Neural cell (in vitro differentiated cells): ENCODE measurements around the gene SFXN2. TPM values are rescaled to one million over a fixed set of nuclear protein-coding genes. Genes with fewer than 3 reads are reported as not detected.
"Not testable (repeated sequence)": the region's sequence is repeated elsewhere in the genome, so short reads cannot be mapped to it uniquely, and the experiment has no call there.

Experiments
- H2AFZ ChIP-seq: fragments of 200-600, 300-800 bp; sonication (generic), shearing (Covaris generic); 2 replicates; pipeline ENCODE4 v1.6.0; 2014; ENCODE audit warnings: low read depth, mild to moderate bottlenecking, antibody characterized with exemption, low read length, moderate library complexity
- H3F3A ChIP-seq: fragments of 200-600 bp; shearing (Covaris generic); 2 replicates; pipeline ENCODE4 v1.6.1; 2016; ENCODE audit warnings: mild to moderate bottlenecking, moderate library complexity, mixed read lengths, antibody characterized with exemption, low read length; ENCODE audit not compliant: insufficient read depth, poor library complexity, severe bottlenecking
- H3K27ac ChIP-seq: fragments of 200-600, 300-800 bp; sonication (generic), shearing (Covaris generic); 2 replicates; pipeline ENCODE4 v1.5.1; 2014; ENCODE audit warnings: mild to moderate bottlenecking, low read length, moderate library complexity
- H3K27me3 ChIP-seq: fragments of 300-800, 200-600 bp; sonication (generic), shearing (Covaris generic); 2 replicates; pipeline ENCODE4 v1.6.0; 2014; ENCODE audit warnings: mild to moderate bottlenecking, low read depth, low read length, moderate library complexity; ENCODE audit not compliant: insufficient read depth
- H3K36me3 ChIP-seq: fragments of 300-800, 200-600 bp; sonication (generic), shearing (Covaris generic); 2 replicates; pipeline ENCODE4 v1.5.1; 2014; ENCODE audit warnings: mild to moderate bottlenecking, antibody characterized with exemption, low read length, moderate library complexity; ENCODE audit not compliant: insufficient read depth
- H3K4me2 ChIP-seq: fragments of 300-800, 200-600 bp; sonication (generic), shearing (Covaris generic); 2 replicates; pipeline ENCODE4 v1.6.0; 2014; ENCODE audit warnings: mild to moderate bottlenecking, low read length
- H3K4me3 ChIP-seq: fragments of 300-800, 200-600 bp; sonication (generic), shearing (Covaris generic); 2 replicates; pipeline ENCODE4 v1.5.1; 2014; ENCODE audit warnings: mild to moderate bottlenecking, low read length, moderate library complexity
- H3K79me2 ChIP-seq: fragments of 200-600 bp; shearing (Covaris generic); replicated peaks from 2 replicates; pipeline ENCODE4 v1.6.0; 2014; ENCODE audit warnings: mild to moderate bottlenecking, low read length, moderate library complexity; ENCODE audit not compliant: insufficient read depth
- H3K9ac ChIP-seq: fragments of 300-800, 200-600 bp; sonication (generic), shearing (Covaris generic); 2 replicates; pipeline ENCODE4 v1.6.1; 2016; ENCODE audit warnings: mild to moderate bottlenecking, low read length, mixed read lengths
- H3K9me2 ChIP-seq: fragments of 200-600 bp; shearing (Covaris generic); 2 replicates; pipeline ENCODE4 v1.6.1; 2016; ENCODE audit warnings: mild to moderate bottlenecking, low read length, mixed read lengths; ENCODE audit not compliant: insufficient read depth
- H3K9me3 ChIP-seq: fragments of 200-600, 300-800 bp; sonication (generic), shearing (Covaris generic); 2 replicates; pipeline ENCODE4 v1.6.1; 2016; ENCODE audit warnings: mild to moderate bottlenecking, mixed run types, low read length, moderate library complexity, mixed read lengths
- H4K20me1 ChIP-seq: fragments of 200-600 bp; shearing (Covaris generic); 2 replicates; pipeline ENCODE4 v1.6.1; 2016; ENCODE audit warnings: mild to moderate bottlenecking, mixed run types; ENCODE audit not compliant: insufficient read depth
- CTCF ChIP-seq: fragments of 450-650 bp; IDR thresholded peaks from 2 replicates; pipeline ENCODE4 v1.5.1; 2014; ENCODE audit warnings: antibody characterized with exemption, mild to moderate bottlenecking, moderate library complexity; ENCODE audit not compliant: poor library complexity, severe bottlenecking
- EP300 ChIP-seq: fragments of 450-650 bp; conservative IDR thresholded peaks from 2 replicates; pipeline ENCODE4 v1.6.1; 2014; ENCODE audit warnings: antibody characterized with exemption, mild to moderate bottlenecking, moderate library complexity; ENCODE audit not compliant: poor library complexity, severe bottlenecking
- EZH2 ChIP-seq: fragments of 200-600, 300-800 bp; shearing (Covaris generic), sonication (generic); IDR thresholded peaks from 2 replicates; pipeline ENCODE4 v1.6.1; 2014; ENCODE audit warnings: antibody characterized with exemption, low read length, borderline replicate concordance, mild to moderate bottlenecking; ENCODE audit not compliant: insufficient read depth, poor library complexity, severe bottlenecking
- MXI1 ChIP-seq: fragments of 450-650 bp; conservative IDR thresholded peaks from 2 replicates; pipeline ENCODE4 v1.6.1; 2014; ENCODE audit warnings: antibody characterized with exemption, mild to moderate bottlenecking; ENCODE audit not compliant: poor library complexity, severe bottlenecking
- POLR2AphosphoS5 ChIP-seq: IDR thresholded peaks from 2 replicates; pipeline ENCODE4 v1.6.1; 2012
- RAD21 ChIP-seq: fragments of 450-650 bp; conservative IDR thresholded peaks from 2 replicates; pipeline ENCODE4 v1.6.1; 2014; ENCODE audit warnings: antibody characterized with exemption, mild to moderate bottlenecking, moderate library complexity
- REST ChIP-seq: IDR thresholded peaks from 2 replicates; pipeline ENCODE4 v1.6.1; 2012; ENCODE audit warnings: borderline replicate concordance
- SMC3 ChIP-seq: fragments of 450-650 bp; conservative IDR thresholded peaks from 2 replicates; pipeline ENCODE4 v1.6.1; 2014; ENCODE audit warnings: antibody characterized with exemption, mild to moderate bottlenecking, moderate library complexity; ENCODE audit not compliant: poor library complexity
- TAF1 ChIP-seq: IDR thresholded peaks from 2 replicates; pipeline ENCODE4 v1.6.1; 2012; ENCODE audit warnings: low read depth
- polyA plus RNA-seq: library from polyadenylated mRNA; depleted of rRNA; stranded (reverse); fragments of >200 nt; gene quantifications from 2 replicates; pipeline ENCODE4 v1.2.3, GENCODE V29; 2014

The SFXN2 gene
- polyA plus RNA-seq, 1 donor from 2014 or later = 16.0 TPM

DNA sequence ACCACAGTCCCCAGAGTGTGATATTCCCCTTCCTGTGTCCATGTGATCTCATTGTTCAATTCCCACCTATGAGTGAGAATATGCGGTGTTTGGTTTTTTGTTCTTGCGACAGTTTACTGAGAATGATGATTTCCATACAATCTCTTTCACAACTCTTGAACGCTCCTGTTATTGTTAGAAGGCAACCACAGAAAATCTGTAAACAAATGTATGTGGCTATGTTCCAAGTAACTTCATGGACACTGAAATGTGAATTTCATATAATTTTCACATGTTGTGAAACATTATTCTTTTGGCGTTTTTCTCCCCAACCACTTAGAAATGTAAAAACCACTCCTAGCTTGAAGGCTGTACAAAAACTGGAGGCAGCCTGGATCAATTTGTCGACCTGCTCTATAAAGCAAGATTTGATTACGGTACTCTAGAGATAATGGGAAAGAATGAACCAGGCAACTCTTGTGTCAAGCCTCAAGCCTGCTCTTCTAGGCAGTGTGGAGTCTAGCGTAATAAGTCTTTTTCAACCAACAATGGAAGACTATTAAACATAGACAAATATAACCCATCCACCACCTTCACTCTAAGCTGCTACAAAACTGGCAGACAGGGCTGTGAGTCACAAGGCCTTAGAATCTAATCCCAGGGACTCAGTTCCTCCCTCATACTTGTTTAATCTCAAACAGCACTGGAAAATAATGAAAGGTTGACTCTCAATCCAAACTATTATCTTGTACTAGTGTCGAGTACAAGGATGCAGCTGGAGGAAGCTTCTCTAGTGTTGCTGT lies 23.0 kb upstream of the SFXN2 start:
- Histone ChIP-seq H3K9me3 (no peaks in the 10 kb centered on the region), H3K79me2 (no peaks in the 10 kb centered on the region), H2AFZ (no peak overlapping the region), H3K9ac (no peak overlapping the region), H4K20me1 (no peaks in the 10 kb centered on the region), H3K4me3 (no peak overlapping the region), H3K4me2 (no peak overlapping the region), H3K9me2 (no peaks in the 10 kb centered on the region), H3K27ac (no peak overlapping the region), H3K27me3 (no peaks in the 10 kb centered on the region), H3K36me3 (no peaks in the 10 kb centered on the region), H3F3A (no peaks in the 10 kb centered on the region)
- no peak for TF ChIP-seq TAF1
- TF ChIP-seq CTCF = no peak
- TF ChIP-seq POLR2AphosphoS5 = no peak
- no peak for TF ChIP-seq MXI1
- no peak for TF ChIP-seq REST
- TF ChIP-seq SMC3 = no peak
- no peak for TF ChIP-seq EZH2
- TF ChIP-seq RAD21 = no peak
- TF ChIP-seq EP300 = no peak

GRCh38 chr10:102695401-102695800 lies 19.0 kb upstream of the SFXN2 start:
- not testable (repeated sequence) for H3K4me2 ChIP-seq, H3K79me2 ChIP-seq, H3K9ac ChIP-seq, H3K9me2 ChIP-seq, H3K27ac ChIP-seq, H2AFZ ChIP-seq, H3K9me3 ChIP-seq, H4K20me1 ChIP-seq, H3K27me3 ChIP-seq, H3K36me3 ChIP-seq, H3F3A ChIP-seq, H3K4me3 ChIP-seq

GRCh38 chr10:102696736-102697135 lies 17.7 kb upstream of the SFXN2 start:
- Histone ChIP-seq H3K9me2 (no peaks in the 10 kb centered on the region), H3K36me3 (no peaks in the 10 kb centered on the region), H3K4me2 (no peak overlapping the region), H3K79me2 (no peaks in the 10 kb centered on the region), H3K9me3 (no peaks in the 10 kb centered on the region), H3F3A (no peaks in the 10 kb centered on the region), H3K4me3 (no peak overlapping the region), H2AFZ (no peak overlapping the region), H3K9ac (no peak overlapping the region), H3K27me3 (no peaks in the 10 kb centered on the region), H4K20me1 (no peaks in the 10 kb centered on the region), H3K27ac (no peak overlapping the region)
- TF ChIP-seq POLR2AphosphoS5 (no peak), REST (no peak), SMC3 (no peak), EZH2 (no peak), TAF1 (no peak), EP300 (no peak), CTCF (no peak), RAD21 (no peak), MXI1 (no peak)
